Tongue (tissue), 2 donors: Measurements from ENCODE around the gene PDGFRB. TPM values are rescaled to one million over a fixed set of nuclear protein-coding genes. Genes with fewer than 3 reads are reported as not detected.

Source experiments
- DNase-seq: peaks from one replicate; pipeline ENCODE4 v3.0.0-alpha.2; 2015
- total RNA-seq: library from RNA; depleted of rRNA; stranded (reverse); fragments of >200 nt; gene quantifications from one replicate; pipeline ENCODE4 v1.2.3, GENCODE V29; 2014

The PDGFRB gene
- total RNA-seq, 1 donor from 2014 or later: 129 TPM

DNA sequence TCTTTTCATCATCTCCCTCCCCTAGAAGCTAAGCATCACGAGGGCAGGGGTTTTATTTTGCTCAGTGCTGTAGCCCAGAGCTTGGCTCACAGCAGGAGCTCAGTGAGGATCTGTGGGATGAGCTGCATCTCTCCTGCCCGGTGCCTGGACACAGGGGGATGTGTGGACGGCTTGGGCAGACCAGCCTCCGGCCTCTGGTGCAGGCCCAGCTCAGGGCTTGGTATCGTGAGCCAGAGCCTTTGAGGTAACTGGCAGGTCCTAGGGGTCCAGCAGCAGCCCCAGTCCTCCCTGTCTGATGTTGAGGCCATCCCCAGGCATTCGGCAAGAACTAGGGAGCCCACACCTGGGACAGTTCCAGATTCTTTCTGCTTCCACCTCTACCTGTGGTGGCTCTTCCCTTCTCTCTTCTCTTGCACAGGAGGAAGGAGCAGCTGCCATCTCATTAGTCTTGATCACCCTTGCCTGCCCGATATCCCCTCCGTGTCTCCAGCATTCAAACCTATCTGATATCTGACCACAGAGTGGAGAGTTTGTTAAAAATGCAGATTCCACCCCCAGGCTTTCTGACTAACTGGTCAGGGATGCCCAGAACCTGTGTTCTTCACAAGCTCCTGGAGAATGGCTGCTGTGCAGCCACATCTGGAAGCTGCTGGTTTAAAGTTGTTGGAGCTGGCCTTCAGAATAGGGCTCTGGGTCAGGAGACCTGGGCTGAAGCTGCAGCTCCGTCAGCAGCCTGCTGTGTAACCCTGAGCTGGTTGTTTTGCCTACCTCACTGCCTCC lies 26.3 kb upstream of the PDGFRB start:
- DNase-seq: no peak

DNA sequence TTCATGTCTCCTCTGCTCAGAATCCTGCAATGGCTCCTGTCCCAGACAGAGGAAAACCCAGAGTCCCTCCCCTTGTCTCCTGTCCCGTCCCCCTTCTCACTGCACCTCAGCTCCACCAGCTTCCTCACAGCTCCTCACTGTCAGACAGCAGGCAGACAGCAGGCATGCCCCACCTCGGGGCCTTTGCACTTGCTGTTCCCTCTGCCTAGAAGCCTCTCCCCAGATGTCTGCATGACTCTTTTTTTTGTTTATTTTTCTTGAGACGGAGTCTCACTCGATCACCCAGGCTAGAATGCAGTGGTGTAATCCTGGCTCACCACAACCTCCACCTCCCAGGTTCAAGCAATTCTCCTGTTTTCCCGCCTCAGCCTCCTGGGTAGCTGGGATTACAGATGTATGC lies 25.4 kb upstream of the PDGFRB start:
- no peak for DNase-seq

DNA sequence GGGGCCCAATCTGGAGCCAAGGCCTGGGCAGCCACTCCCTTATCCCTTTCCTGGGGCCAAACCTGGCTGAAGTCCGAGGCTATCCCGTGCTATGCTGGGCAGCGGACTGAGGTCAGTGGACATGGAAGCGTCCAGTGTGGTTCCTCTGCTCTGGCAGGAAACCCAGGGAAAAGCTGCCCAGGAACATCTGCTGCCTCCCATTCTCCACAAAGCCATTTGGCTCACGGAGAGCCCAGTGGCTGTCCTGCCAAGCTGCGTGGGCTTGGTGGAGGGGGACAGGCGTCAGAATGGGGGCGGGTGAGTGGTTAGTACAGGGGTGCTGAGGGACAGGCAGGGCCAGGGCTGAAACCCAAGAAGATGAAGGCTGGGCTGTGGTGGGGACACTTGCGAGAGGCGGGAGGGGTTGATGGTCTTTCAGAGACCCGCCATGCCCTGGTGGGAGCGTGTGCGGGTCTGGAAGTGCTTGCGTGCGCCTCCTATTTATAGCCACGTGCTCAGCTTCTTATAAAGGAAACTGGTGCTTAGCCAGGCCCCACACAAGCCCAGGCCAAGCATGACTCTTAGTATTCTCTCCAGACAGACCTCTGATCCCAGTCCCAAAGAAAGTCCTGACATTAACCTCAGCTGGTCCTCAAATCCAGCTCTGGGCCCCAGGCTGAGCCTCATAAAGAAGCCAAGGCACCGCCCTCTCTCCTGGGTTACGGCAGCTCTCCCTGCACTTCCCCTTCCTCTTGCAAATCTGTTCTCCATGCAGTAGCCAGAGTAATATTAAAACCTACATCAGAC lies 24.8 kb upstream of the PDGFRB start:
- peak; percentile 71 for DNase-seq

DNA sequence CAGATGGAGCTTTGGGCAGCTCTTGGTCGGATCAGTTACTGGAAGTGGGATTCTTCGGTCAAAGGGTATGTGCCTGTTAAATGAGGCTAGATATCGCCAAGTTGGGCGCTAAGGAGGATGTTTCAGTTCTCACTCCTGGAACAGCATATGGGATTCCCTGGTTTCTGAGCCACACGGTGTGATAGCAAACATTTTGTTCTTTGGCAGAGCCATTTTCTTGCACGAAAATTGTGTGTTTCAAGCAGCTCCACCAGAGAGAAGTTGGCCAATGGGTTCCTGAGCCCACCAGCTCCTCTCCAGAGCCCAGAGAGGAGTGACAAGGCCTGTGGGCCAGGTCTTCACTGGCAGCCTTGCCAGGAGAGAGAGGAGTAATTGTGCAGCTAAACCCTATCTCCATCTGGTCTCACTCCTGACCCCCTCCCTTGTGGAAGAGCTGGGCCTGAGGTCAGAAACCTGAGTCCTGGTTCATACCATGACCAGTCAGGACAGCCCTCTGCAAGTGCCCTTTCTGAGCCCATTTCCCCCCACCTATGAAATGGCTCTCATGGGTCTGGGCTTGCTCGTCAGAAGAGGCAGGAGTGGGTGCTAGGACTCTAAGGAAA lies 23.5 kb upstream of the PDGFRB start:
- no peak for DNase-seq

DNA sequence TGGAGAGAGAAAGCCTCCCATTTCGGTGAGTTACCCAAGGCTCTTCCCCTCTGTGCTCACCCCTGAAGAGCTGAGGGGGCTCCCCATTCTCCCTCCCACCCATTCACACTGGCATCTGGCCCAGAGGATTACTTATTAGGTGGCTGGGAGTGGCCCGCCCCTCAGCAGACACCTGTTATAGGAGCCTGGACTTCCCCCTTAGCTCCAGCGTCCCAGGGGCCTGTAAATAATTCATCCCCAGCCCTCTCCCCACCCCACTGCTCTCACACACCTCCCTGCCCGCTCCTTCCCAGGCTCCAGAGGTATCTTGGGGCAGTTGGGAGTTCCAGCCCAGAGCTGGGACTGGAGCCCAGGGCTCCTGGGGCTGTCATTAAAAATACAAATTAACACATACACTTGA lies 22.6 kb upstream of the PDGFRB start:
- DNase-seq: no peak

DNA sequence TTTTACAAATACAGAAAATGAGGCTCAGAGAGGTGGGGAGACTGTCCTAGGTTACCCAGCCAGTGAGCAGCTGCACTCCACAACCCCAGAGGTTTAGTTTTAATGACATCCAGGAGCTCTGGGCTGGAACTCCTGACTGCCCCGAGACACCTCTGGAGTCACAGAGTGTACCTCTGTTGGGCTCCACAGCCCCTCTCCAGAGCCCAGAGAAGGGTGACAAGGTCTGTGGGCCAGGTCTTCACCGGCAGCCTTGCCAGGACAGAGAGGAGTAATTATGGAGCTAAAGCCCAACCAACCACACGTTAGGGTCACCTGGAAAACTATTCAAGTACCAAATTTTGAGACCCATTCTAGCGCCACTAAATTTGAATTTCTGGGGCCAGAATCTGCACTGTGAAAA lies 22.1 kb upstream of the PDGFRB start:
- DNase-seq: no peak

DNA sequence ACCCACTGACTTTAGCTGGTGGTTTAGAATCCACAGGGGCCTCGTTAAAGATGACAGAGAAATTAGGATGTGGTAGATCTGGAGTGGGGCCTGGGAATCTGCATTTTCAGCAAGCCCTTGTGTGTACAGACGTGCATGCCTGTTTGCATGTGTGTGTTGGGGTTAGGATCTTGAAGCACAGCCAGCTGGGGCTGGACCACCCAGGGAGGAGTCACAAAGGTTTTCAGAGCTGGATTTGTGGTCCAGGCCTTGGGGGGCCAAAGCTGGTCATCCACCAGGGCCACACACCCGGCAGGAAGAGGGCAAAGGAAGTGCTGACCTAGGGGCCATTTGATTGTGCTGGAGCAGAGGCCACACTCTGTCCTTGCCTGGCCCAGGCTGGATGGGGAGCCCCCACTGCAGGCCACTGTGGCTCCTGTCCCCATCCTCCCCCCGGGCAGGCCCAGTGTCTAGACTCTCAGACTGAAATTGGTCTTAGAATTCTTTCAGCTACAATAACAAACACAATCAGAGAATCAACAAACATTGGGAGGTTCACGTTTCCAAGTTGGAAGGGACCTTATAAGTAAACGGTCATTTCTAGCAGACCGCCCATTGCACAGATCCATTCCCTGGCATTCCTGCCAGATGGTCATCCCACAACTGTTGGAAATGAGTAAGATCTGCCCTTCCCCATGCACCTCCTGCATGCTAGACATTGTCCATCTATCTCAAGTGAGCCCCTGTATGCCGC lies 21.3 kb upstream of the PDGFRB start:
- DNase-seq: no peak

DNA sequence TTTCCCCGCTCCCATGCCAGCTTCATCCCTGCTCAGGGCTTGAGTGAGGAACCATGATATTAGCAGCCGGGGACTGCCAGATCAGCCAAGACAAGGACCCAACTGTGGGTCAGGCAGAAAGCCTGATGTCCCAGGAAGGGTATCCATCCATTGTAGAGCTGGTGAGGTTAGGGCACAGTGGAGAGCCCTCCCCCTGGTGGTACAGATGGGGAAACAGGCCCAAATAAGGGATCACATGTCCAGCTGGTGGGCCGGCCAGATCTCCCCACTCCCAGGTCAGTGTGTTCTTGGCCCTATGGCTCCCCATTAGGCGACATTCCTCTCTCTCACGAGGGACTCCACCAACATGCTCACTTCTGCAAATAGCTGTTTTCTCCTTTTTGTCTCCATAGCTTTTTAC lies 19.9 kb upstream of the PDGFRB start:
- no peak for DNase-seq

DNA sequence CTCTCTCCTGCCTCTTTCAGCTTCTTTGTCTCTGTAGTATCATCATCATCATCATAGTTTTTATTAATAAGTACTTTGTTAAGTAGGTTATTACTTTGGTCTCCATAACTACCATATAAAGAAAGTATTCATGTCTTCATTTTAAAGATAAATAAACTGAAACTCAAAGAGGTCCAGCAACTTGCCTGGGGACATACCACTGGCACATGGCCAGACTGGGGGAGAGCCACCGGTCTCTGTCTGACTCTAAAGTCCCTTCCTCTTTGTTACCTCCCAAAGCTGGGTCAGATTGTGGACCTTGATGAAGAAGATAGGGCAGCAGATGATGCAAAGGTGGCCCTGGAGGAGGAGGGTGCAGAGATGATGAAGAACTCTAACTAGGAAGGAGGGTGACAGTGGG lies 19.4 kb upstream of the PDGFRB start:
- no peak for DNase-seq

DNA sequence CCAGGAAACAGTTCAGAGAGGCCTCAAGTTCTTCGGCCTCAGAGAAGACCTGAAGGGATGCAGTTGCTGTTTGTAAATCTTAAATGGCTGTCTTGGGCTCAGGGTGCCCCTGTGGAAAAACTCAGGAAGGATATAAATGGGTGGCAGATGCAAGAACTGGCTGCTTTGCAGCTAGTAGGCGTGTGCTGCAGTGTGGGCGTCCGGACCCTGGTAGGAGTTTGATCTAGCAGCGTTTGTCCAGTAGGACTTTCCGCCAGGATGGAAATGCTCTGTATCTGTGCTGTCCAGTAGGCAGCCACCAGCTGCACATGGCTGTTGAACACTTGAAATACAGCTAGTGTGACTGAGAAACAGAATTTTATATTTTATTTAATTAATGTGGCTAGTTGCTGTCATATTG lies 18.6 kb upstream of the PDGFRB start:
- DNase-seq: no peak

DNA sequence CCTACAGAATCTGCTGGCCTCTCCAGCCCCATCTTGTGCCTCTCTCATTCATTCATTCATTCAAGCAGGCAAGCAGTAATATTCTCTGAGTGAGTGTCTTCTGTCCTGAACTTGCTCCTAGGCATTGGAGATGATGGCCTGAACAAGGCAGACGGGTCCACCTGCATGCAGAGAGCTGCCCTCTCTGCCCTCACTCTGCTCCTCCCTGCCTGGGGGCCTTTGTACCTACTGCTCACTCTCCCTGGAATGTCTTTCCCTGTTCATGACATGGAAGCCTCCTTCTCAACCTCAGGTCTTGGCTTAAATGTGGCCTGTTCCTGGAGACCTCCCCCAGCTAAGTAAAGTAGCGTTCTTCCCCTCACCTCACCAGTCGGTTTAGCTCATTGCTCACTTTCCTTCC lies 17.5 kb upstream of the PDGFRB start:
- no peak for DNase-seq

DNA sequence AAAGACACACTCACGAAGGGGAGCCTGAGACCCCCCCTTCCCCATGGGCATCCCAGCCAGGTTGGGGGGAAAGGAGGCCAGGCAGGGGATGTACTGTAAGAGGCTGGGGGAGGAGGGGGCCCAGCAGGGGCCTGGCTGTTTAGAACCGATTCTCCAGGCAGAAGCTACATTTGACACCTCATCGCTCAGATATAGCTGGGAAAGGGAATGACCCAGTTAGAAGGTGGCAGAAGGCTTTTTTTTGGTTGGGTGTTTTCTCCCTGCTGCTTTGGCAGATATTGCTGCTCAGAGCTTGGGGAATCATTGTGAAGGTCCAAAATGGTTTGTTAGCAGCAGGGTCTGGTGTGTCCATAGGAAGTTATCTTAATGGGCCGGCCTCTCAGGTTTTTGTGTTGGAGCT lies 16.9 kb upstream of the PDGFRB start:
- DNase-seq: no peak

DNA sequence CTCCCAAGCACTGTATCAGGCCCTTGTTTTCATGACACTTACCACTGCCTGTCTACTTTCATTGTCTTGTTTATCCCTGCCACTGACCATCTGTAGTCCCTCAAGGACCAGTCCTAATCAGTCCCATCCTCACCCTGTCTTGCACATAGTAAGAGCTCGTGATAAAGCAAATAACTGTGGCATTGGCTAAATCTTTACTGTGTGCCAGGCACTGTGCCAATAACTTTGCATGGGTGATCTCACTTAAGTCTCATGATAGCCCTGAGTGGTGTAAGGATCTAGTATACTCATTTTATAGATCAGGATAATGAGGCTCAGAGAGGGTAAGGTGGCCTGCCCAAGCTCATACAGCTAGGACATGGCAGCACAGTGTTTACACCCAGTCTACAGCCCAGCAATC lies 16.5 kb upstream of the PDGFRB start:
- no peak for DNase-seq

DNA sequence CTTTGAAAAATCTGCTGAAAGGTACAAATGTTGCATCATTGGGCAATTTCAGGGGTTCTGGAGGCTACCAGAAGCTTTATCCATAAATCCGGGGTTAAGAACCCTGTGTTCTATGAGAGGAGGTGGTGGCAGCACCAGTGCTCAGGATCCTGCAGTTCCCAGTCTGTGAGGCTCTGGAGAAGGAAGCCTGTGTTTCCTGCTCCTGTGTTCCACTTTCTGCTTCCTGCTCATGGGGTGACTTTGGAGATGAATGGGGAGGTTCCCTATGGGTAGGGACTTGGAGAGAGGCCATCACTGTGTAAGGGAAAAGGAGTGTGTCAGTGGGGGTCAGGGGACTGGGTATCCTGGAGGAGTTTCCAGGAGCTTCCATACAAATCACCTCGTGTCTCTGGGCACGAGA lies 13.2 kb upstream of the PDGFRB start:
- DNase-seq: no peak

DNA sequence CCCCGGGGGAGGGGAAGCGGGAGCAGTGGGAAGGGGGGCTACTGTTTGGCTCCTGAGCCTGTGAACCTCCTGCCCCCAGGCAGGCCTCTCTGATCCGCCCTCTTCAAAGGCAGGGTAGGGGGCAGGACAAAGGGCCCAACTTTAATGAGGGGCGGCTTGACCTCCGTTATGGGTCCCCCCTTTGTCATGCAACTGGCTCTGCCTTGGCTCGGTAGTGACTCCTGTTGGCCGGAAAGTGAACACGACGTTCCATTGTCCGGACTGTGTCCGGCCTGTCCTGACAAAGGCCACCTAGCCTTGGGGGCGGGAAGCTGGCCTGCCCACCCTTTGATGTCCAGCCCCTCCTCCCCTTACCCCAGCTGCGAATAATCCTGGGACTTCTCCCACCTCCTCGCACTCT lies 12.3 kb upstream of the PDGFRB start:
- no peak for DNase-seq

DNA sequence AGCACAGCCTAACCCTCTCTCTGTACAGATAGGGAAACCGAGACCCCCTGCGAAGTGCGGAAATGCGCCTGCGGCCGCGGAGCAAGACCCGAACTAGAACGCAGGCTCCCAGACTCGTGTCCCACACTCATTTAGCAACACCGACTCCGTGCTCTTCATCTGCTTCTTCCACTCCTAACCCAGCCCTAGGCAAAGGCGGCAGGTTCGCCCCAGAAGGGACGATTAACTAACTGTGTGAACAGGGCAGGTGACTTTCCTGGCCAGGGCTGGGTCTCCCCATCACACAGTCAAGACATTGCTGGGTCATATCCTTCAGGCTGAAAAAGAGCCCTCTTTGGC lies 11.8 kb upstream of the PDGFRB start:
- no peak for DNase-seq

DNA sequence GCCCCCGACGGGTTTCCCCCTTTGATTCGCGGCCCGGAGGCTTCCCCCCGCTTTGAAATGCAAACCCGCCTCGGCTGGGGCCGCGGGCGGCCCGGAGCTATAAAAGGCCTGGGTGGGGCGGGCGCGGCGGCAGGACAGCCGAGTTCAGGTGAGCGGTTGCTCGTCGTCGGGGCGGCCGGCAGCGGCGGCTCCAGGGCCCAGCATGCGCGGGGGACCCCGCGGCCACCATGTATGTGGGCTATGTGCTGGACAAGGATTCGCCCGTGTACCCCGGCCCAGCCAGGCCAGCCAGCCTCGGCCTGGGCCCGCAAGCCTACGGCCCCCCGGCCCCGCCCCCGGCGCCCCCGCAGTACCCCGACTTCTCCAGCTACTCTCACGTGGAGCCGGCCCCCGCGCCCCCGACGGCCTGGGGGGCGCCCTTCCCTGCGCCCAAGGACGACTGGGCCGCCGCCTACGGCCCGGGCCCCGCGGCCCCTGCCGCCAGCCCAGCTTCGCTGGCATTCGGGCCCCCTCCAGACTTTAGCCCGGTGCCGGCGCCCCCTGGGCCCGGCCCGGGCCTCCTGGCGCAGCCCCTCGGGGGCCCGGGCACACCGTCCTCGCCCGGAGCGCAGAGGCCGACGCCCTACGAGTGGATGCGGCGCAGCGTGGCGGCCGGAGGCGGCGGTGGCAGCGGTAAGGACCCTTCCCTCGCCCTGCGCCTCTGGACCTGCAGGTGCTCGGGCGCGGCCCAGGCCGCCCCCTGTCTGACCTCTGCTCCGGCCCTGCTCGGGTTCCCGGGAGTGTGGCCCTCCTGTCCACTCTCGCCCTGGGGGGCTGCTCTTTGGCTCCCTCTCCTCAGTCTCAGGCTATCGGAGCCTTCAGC lies 11.2 kb upstream of the PDGFRB start, which contains the start of gene CDX1:
Gene CDX1, plus strand, starts transcription at position 129 of the 862 bp plus-strand sequence. Its CDS starts 99 bp downstream, at position 228.
- DNase-seq: no peak

DNA sequence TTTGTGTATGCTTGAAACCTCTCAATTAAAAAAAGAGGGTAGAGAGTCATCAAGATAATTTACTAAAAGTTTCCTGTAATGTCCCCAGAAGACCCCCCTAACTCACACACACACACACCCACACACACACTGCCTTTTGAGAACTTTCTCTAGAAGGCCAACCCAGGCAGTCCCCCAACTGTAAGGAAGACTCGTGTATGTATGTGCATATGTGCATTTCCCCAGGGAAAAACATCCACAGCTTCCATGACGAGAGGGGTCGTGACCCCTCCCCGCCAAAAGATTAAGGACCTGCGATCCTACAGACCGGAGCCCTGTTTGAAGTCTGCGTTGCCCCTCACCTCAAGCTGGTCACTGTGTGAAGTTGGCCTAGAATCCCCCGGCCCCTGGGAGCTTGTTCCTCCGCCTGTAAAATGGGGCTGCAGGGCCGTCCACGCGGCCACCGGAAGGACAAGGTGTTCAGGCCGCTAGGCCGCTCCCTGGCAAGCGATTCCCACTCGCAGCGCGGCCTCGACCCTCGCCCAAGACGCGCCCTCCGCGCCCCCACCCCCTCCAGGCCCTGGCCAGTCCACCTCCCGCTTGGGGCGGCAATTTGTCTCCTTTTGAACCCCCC lies 10.5 kb upstream of the PDGFRB start:
- no peak for DNase-seq

DNA sequence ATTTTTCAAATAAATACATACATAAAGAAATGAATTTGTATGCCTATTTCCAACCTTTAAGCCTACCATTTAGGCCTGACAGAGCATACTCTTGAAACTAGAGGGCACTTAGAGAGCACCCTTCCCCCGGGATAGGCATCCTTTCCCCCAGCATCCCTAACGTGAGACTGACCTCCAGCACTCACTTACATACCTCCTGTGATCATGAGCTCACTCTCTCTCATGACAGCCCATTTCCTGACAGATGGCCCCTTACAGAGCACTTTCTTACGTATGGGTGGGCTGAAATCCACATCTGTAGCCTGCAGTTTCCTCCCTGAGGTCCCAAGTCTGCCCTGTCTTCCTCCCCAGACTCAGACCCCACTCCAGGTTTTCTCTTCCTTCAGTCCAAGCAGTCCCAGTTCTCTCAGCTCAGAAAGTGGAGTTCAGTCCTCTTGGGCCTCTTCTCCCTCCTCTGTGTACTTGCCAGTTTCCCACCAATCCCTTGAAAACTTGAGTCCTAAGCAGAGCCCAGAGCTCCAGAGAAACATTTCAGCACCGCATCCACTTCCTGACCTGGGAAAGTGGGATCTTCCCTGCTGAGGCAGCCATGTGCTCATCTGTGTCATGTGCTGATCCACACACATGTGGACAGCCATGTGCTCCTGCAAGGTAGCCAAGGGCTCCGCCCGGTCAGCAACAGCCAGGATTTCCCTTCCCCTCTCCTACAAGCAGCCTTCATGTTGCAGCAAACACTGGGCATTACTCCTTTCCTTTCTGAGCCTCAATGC lies 8.8 kb upstream of the PDGFRB start:
- peak; percentile 76 for DNase-seq

DNA sequence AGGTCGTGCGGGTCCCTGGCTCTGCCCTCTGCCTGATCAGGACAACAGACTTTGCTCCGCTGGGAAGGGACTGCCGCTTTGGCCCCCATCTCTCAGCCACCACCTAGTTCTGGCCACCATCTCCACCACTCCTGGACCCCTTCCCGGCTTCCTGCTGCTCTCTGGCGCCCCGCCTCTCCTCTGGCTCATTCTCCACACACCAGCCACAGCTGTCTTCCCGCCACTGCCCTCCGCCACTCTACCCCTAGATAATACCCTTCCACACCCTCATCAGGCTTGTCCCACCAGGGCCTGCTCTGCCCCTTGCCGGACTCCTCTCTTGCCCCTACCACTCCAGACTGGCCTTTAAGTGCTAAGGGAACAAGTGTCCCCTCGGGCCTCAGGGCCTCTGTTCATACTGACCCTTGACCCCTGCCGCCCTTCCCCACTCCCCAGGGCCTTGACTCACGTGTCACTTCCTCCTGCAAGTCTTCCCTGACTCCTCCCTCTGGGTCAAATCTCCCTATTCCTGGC lies 8.0 kb upstream of the PDGFRB start:
- DNase-seq: peak; percentile 77
